Rectal smooth muscle tissue (tissue), 1 donor: ENCODE data around the gene BRMS1L.
"Not testable (repeated sequence)": the region's sequence is repeated elsewhere in the genome, so short reads cannot be mapped to it uniquely, and the experiment has no call there.

ENCODE experiments used
- H3K27ac ChIP-seq: one replicate; pipeline ENCODE4 v1.7.0; 2013; ENCODE audit warnings: low read depth, low read length, inconsistent platforms
- H3K27me3 ChIP-seq: one replicate; pipeline ENCODE4 v1.7.0; 2013; ENCODE audit warnings: low read length; ENCODE audit not compliant: control insufficient read depth, insufficient read depth
- H3K36me3 ChIP-seq: one replicate; pipeline ENCODE4 v1.7.0; 2013; ENCODE audit warnings: low read length; ENCODE audit not compliant: control insufficient read depth, insufficient read depth
- H3K4me1 ChIP-seq: one replicate; pipeline ENCODE4 v1.7.0; 2013; ENCODE audit warnings: low read length; ENCODE audit not compliant: control insufficient read depth, insufficient read depth
- H3K4me3 ChIP-seq: one replicate; pipeline ENCODE4 v1.7.0; 2013; ENCODE audit warnings: low read length
- H3K9ac ChIP-seq: one replicate; pipeline ENCODE4 v1.7.0; 2013; ENCODE audit warnings: low read length

BRMS1L gene

GRCh38 chr14:35826952-35827416, 846 bp downstream of the BRMS1L start:
- Histone ChIP-seq H3K4me1 (peaks cover 9% of the 10 kb centered on the region), H3K9ac (peak overlapping the region; percentile 56), H3K4me3 (peak overlapping the region; percentile 100), H3K27ac (peak overlapping the region; percentile 61), H3K36me3 (no peaks in the 10 kb centered on the region), H3K27me3 (no peaks in the 10 kb centered on the region)

- Histone ChIP-seq H3K36me3 (no peaks in the 10 kb centered on the region), H3K27me3 (no peaks in the 10 kb centered on the region), H3K4me1 (peaks cover 9% of the 10 kb centered on the region), H3K27ac (no peak overlapping the region), H3K9ac (no peak overlapping the region), H3K4me3 (no peak overlapping the region)
Measured at GRCh38 chr14:35827678-35828472, 1.7 kb downstream of the BRMS1L start.

GRCh38 chr14:35829449-35829848, 3.3 kb downstream of the BRMS1L start:
- H3K27ac ChIP-seq = no peak overlapping the region
- no peak overlapping the region for H3K9ac ChIP-seq
- no peaks in the 10 kb centered on the region for H3K36me3 ChIP-seq
- no peaks in the 10 kb centered on the region for H3K27me3 ChIP-seq
- H3K4me1 ChIP-seq = peaks cover 9% of the 10 kb centered on the region
- no peak overlapping the region for H3K4me3 ChIP-seq

GRCh38 chr14:35835208-35835982, 9.3 kb downstream of the BRMS1L start:
- Histone ChIP-seq H3K9ac (no peak overlapping the region), H3K4me1 (no peaks in the 10 kb centered on the region), H3K27me3 (no peaks in the 10 kb centered on the region), H3K36me3 (no peaks in the 10 kb centered on the region), H3K27ac (no peak overlapping the region), H3K4me3 (no peak overlapping the region)

GRCh38 chr14:35841704-35842103, 15.6 kb downstream of the BRMS1L start:
- not testable (repeated sequence) for H3K27ac ChIP-seq, H3K36me3 ChIP-seq, H3K27me3 ChIP-seq, H3K4me3 ChIP-seq, H3K4me1 ChIP-seq, H3K9ac ChIP-seq

GRCh38 chr14:35842245-35842644, 16.1 kb downstream of the BRMS1L start:
- H3K4me1 ChIP-seq, H3K27ac ChIP-seq, H3K36me3 ChIP-seq, H3K9ac ChIP-seq, H3K27me3 ChIP-seq, H3K4me3 ChIP-seq: not testable (repeated sequence)

- Histone ChIP-seq H3K27ac (no peak overlapping the region), H3K36me3 (no peaks in the 10 kb centered on the region), H3K27me3 (no peaks in the 10 kb centered on the region), H3K4me3 (no peak overlapping the region), H3K4me1 (no peaks in the 10 kb centered on the region), H3K9ac (no peak overlapping the region)
Measured at GRCh38 chr14:35844494-35844893, 18.4 kb downstream of the BRMS1L start.

GRCh38 chr14:35847636-35848035, 21.5 kb downstream of the BRMS1L start:
- H3K9ac ChIP-seq = no peak overlapping the region
- no peak overlapping the region for H3K27ac ChIP-seq
- H3K4me3 ChIP-seq = no peak overlapping the region
- no peaks in the 10 kb centered on the region for H3K36me3 ChIP-seq
- no peaks in the 10 kb centered on the region for H3K27me3 ChIP-seq
- H3K4me1 ChIP-seq = no peaks in the 10 kb centered on the region

GRCh38 chr14:35849122-35849521, 23.0 kb downstream of the BRMS1L start:
- Histone ChIP-seq H3K9ac (no peak overlapping the region), H3K27ac (no peak overlapping the region), H3K4me3 (no peak overlapping the region), H3K4me1 (no peaks in the 10 kb centered on the region), H3K27me3 (no peaks in the 10 kb centered on the region), H3K36me3 (no peaks in the 10 kb centered on the region)

GRCh38 chr14:35851823-35852222, 25.7 kb downstream of the BRMS1L start:
- H3K9ac ChIP-seq = no peak overlapping the region
- no peaks in the 10 kb centered on the region for H3K4me1 ChIP-seq
- H3K27me3 ChIP-seq = no peaks in the 10 kb centered on the region
- H3K36me3 ChIP-seq = no peaks in the 10 kb centered on the region
- H3K4me3 ChIP-seq = no peak overlapping the region
- no peak overlapping the region for H3K27ac ChIP-seq

- H3K27me3 ChIP-seq = no peaks in the 10 kb centered on the region
- no peak overlapping the region for H3K9ac ChIP-seq
- H3K4me3 ChIP-seq = no peak overlapping the region
- no peaks in the 10 kb centered on the region for H3K4me1 ChIP-seq
- H3K36me3 ChIP-seq = no peaks in the 10 kb centered on the region
- H3K27ac ChIP-seq = no peak overlapping the region
Measured at GRCh38 chr14:35853225-35853624, 27.1 kb downstream of the BRMS1L start.

GRCh38 chr14:35854696-35855270, 28.6 kb downstream of the BRMS1L start:
- Histone ChIP-seq H3K27ac (no peak overlapping the region), H3K4me3 (no peak overlapping the region), H3K4me1 (no peaks in the 10 kb centered on the region), H3K36me3 (peaks cover 2% of the 10 kb centered on the region), H3K9ac (no peak overlapping the region), H3K27me3 (no peaks in the 10 kb centered on the region)
